Fibroblast of the aortic adventitia (primary cell): ENCODE results near the gene TPM2. TPM values are rescaled to one million over a fixed set of nuclear protein-coding genes. Genes with fewer than 3 reads are reported as not detected.

Source experiments
- DNase-seq: peaks from one replicate; pipeline ENCODE4 v3.0.0-alpha.2; 2010; ENCODE audit warnings: low read depth
- H3K4me3 ChIP-seq: 2 replicates; pipeline ENCODE4 v1.5.1; 2011; ENCODE audit warnings: low read depth, mild to moderate bottlenecking, control low read depth, low read length, moderate library complexity
- CTCF ChIP-seq: IDR thresholded peaks from 2 replicates; pipeline ENCODE4 v1.5.1; 2011; ENCODE audit warnings: mild to moderate bottlenecking, low read length, control low read depth, inconsistent platforms; ENCODE audit not compliant: insufficient read depth
- total RNA-seq: library from RNA; depleted of rRNA; stranded (reverse); fragments of >200 nt; gene quantifications from 2 replicates; pipeline ENCODE4 v1.2.3, GENCODE V29; 2012; ENCODE audit warnings: low replicate concordance

Gene TPM2
- total RNA-seq, 1 donor = 484 TPM

- peak; percentile 71 for DNase-seq
- H3K4me3 ChIP-seq = peak overlapping the region; percentile 79
- TF ChIP-seq CTCF = no peak
Observed at GRCh38 chr9:35690614-35691333, 1.0 kb upstream of the TPM2 start.

GRCh38 chr9:35690294-35690613 lies 529 bp upstream of the TPM2 start:
- DNase-seq = peak; percentile 44
- TF ChIP-seq CTCF = no peak
- H3K4me3 ChIP-seq = peak overlapping the region; percentile 79

GRCh38 chr9:35688558-35689541 lies 875 bp downstream of the TPM2 start:
- peak; percentile 84 for DNase-seq
- no peak for TF ChIP-seq CTCF
- H3K4me3 ChIP-seq = peak overlapping the region; percentile 79

GRCh38 chr9:35687972-35688557 lies 1.7 kb downstream of the TPM2 start:
- TF ChIP-seq CTCF = no peak
- no peak for DNase-seq
- H3K4me3 ChIP-seq = peak overlapping the region; percentile 79

GRCh38 chr9:35687306-35687705 lies 2.4 kb downstream of the TPM2 start:
- DNase-seq = no peak
- TF ChIP-seq CTCF = no peak
- peak overlapping the region; percentile 79 for H3K4me3 ChIP-seq

GRCh38 chr9:35686222-35687203 lies 3.2 kb downstream of the TPM2 start:
- H3K4me3 ChIP-seq = peak overlapping the region; percentile 35

More at GRCh38 chr9:35686222-35687203, 3.2 kb downstream of the TPM2 start:
- TF ChIP-seq CTCF = no peak
- peak; percentile 35 for DNase-seq
